HEK293T (cell line): ENCODE results near the gene CDH20.

Experiments used
- FOXA1 ChIP-seq: fragments of 450-650 bp; IDR thresholded peaks from 2 replicates; pipeline ENCODE4 v1.6.1; 2016; ENCODE audit warnings: mild to moderate bottlenecking
- FOXK2 ChIP-seq: fragments of 450-650 bp; IDR thresholded peaks from 2 replicates; pipeline ENCODE4 v1.6.1; 2016; ENCODE audit warnings: mild to moderate bottlenecking
- L3MBTL2 ChIP-seq: fragments of 450-650 bp; conservative IDR thresholded peaks from 2 replicates; pipeline ENCODE4 v1.6.1; 2016; ENCODE audit warnings: mild to moderate bottlenecking
- LEF1 ChIP-seq: fragments of 450-650 bp; IDR thresholded peaks from 2 replicates; pipeline ENCODE4 v1.6.1; 2017; ENCODE audit warnings: mild to moderate bottlenecking, borderline replicate concordance
- NFRKB ChIP-seq: fragments of 450-650 bp; IDR thresholded peaks from 2 replicates; pipeline ENCODE4 v1.6.1; 2016; ENCODE audit warnings: mild to moderate bottlenecking, moderate library complexity
- SP1 ChIP-seq: fragments of 450-650 bp; IDR thresholded peaks from 2 replicates; pipeline ENCODE4 v1.6.1; 2017
- SUZ12 ChIP-seq: fragments of 450-650 bp; IDR thresholded peaks from 2 replicates; pipeline ENCODE4 v1.6.1; 2016; ENCODE audit warnings: mild to moderate bottlenecking
- TARDBP ChIP-seq: fragments of 450-650 bp; IDR thresholded peaks from 2 replicates; pipeline ENCODE4 v1.6.1; 2016
- ZNF384 ChIP-seq: fragments of 450-650 bp; IDR thresholded peaks from 2 replicates; pipeline ENCODE4 v1.6.1; 2016
- TF ChIP-seq, protein P1 (sequence below): fragments of 450-650 bp; IDR thresholded peaks from 2 replicates; pipeline ENCODE4 v1.6.1; 2016

DNA sequence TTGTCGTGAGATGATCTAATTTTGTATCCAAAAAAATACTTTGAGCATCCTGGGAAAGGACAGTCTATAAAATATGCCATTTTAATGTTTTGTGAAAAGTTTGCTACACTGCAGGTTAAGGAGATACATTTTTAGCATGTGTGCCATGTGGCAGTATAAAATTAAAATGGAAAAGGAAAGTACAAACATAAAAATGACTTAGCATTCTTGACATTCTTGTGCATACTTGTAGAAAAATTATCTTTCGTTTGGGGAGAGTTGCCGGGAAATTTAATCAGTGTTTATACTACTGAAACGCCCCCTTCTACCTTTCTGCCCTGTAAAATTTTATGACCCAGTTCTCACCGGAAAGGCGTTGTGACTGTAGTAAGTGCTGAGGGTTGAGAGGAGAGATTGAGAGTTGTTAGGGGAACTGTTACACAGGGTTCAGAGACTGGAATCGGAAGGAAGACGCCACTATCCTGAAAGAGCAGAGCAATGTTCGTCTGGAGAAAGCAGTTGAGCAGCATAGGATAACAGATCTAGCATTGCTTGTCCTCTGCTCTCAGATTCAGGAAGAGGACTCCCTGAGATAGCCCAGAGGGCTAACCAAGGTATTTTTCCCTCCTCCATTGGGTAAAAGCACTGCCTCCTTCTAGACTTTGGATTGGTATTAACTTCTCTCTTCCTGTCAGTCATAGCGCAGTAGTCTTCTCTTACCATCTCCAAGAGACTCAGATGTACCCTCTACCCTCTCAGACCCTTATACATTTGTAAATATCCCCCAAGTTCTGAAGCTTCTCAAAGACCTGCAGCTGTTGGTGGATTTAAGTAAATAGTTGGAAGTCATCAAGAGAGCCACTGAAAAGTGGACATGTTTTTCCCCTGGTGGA, 2.7 kb downstream of the CDH20 start:
- TF ChIP-seq SUZ12 (no peak), L3MBTL2 (no peak), FOXA1 (no peak), LEF1 (no peak), NFRKB (no peak), TARDBP (no peak), FOXK2 (no peak), SP1 (no peak), ZNF384 (no peak)
- TF ChIP-seq, protein P1, sequence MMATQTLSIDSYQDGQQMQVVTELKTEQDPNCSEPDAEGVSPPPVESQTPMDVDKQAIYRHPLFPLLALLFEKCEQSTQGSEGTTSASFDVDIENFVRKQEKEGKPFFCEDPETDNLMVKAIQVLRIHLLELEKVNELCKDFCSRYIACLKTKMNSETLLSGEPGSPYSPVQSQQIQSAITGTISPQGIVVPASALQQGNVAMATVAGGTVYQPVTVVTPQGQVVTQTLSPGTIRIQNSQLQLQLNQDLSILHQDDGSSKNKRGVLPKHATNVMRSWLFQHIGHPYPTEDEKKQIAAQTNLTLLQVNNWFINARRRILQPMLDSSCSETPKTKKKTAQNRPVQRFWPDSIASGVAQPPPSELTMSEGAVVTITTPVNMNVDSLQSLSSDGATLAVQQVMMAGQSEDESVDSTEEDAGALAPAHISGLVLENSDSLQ, result no peak
